CD4-positive, alpha-beta T cell treated with Interleukin-17A for 1 hour (primary cell): ENCODE results near the gene NGB.
"Not testable (repeated sequence)": the region's sequence is repeated elsewhere in the genome, so short reads cannot be mapped to it uniquely, and the experiment has no call there.

ENCODE experiments used
- DNase-seq: peaks from one replicate; pipeline ENCODE4 v3.0.0-alpha.2; 2020

The NGB gene

DNA sequence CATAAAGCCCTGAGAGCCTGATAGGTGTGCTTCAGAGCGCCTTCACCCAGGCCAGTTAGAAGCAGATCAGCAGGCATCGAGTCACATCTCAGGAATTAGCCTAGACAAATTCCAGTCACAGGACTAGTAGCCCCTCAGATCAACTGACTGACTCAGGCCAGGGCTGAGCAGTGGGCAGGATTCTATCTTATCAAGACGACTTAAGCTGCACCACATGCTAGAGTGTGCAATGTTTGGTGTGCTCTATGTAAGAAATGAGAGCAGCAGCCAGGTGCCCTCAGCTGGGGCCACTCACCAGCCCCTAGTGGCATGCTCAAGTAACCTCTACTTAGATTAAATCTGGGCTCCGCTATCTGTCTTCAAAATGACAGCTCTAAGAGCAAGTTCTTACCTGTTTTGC, 19.7 kb upstream of the NGB start:
- no peak for DNase-seq

GRCh38 chr14:77286576-77286975, 15.6 kb upstream of the NGB start:
- DNase-seq: no peak

DNA sequence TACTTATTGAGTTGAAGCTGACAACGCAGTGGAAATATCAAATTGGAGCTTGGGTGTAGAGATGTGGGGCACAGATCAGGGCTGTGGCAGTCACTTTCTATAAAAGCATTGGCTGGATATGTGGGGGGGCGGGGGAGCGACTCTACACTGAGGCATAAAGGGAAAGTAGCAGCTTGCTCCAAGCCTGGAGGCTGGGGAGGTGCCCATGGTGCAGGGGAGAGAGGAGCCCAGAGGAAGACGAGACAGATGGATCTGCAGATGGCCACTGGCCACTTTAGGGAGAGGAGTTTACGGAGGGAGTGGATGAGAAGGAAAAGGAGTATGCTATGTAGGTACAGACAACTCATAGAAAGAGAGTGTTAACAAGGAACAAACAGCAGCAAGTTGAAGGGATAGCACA, 13.5 kb upstream of the NGB start:
- no peak for DNase-seq

DNA sequence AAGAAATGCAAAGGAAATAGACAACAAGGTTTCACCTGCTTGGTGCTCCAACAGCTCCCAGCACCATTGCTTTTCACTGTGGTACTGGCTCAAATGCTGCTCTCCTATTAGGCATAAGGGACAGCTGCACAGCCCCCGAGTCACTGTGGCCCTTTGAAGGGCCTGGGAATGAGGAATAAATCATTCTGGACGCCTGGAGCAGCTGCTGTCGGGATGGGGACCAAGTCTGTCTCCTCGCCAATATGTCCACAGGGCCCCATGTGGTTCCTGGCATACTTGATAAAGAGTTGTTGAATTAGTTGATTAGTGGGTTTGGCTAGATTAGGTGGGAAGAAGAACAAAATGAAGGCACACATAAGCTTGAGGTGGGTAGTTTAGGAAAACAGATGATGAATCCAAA, 13.1 kb upstream of the NGB start:
- no peak for DNase-seq

DNA sequence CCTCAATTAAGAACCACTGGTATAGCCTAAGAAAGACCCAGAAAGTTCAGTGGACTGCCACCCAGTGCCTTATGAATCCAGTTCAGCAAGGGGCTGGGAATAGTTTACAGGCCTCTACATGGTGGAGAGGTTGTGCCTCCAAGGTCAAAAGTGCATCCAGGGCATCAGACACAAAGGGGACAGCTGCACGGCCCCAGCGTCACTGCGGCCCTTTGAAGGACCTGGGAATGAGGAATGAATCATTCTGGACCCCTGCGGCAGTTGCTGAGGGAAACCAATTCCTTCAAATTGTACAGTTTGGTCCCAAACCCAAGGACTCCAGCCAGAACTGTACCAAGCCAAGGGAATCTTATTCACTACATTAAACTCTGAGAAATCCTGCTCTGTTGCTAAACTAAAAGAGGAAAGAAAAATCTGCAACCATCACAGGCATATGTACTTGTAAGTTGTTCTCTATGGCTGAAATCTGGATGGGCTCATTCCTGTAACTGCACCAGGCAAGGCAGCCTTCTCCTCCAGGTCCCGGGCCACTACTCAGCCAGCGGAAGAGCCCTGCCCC, 10.9 kb upstream of the NGB start:
- no peak for DNase-seq

DNA sequence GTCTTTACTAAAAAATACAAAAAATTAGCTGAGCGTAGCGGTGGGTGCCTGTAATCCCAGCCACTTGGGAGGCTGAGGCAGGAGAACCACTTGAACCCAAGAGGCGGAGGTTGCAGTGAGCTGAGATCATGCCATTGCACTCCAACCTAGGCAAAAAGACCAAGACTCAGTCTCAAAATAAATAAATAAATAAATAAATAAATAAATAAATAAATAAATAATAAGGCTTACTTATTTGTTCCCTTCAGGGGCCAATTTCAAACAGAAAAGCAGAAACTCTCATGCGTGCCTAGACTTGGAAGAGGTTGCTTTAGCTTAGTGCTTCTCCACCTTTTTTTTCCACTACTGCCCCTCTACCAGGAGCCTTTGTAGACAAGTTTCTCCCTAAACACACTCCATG, 9.9 kb upstream of the NGB start:
- not testable (repeated sequence) for DNase-seq

- DNase-seq: no peak
Observed at GRCh38 chr14:77279719-77280118, 8.7 kb upstream of the NGB start.

GRCh38 chr14:77278461-77279230, 7.6 kb upstream of the NGB start:
- DNase-seq: no peak

GRCh38 chr14:77276959-77277358, 6.0 kb upstream of the NGB start:
- no peak for DNase-seq

GRCh38 chr14:77276295-77276935, 5.4 kb upstream of the NGB start:
- no peak for DNase-seq

GRCh38 chr14:77275601-77276017, 4.6 kb upstream of the NGB start:
- DNase-seq: no peak

GRCh38 chr14:77275041-77275580, 4.1 kb upstream of the NGB start:
- no peak for DNase-seq

DNA sequence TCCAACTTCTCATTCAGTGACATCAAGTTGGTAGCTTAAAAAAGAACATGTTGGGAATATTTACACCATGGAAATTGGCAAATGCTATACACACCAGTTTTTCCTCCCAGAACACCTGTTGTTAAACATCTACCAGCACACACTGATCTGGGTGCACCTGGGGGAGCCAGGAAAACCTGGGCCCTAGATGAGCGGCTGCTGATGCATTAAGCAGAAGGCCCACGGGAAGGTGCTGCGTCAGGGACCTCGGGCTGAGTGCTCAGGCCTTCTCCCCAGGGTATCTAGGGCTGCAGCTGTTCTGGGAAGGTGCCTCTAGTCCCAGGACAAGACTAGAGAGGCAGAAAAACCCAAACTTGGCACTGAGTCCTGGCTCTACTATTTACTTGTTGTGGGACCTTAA, 2.8 kb upstream of the NGB start:
- no peak for DNase-seq

DNA sequence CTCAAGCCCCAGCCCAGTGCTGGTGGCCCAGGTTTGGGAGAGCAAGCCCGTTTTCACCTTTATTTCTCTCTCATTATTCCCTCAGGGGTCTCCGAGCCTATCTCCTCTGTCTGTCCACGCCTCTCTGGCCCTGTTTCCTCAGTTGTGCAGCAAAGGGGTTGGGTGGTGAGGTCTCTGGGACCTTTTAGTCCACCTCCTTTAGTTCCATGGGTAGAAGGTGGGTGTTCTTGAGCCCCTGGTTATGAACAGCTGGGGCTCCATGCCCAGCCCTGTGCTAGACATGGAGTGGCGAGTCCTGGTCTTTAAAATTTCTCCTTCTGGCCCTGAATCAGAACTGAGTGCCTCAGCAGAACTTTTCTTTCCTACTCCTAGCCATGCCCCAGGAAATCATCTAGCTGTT, 1.3 kb upstream of the NGB start:
- no peak for DNase-seq

GRCh38 chr14:77270361-77271112, 469 bp downstream of the NGB start:
- no peak for DNase-seq

GRCh38 chr14:77268989-77269600, 1.9 kb downstream of the NGB start:
- DNase-seq: no peak

- DNase-seq: no peak
Observed at GRCh38 chr14:77267937-77268699, 2.9 kb downstream of the NGB start.

DNA sequence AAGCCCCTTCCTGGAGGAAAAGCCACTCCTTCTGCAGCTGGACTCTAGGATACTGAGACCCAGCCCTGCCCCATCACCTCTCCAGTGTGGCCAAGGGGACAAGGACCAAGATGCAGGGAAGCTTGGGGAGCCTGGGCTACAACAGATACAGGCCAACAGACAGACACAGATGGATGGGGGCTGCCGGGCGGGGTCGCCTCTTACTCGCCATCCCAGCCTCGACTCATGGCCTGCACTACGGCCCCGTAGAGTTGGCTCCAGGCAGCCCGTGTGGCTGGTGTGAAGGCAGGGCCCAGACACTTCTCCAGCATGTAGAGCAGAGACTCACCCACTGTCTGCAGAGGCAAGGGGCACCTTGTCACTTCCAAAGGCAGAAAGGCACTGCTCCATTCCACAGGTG, 4.7 kb downstream of the NGB start:
- no peak for DNase-seq

GRCh38 chr14:77265561-77266335, 5.3 kb downstream of the NGB start:
- DNase-seq: no peak

GRCh38 chr14:77265187-77265515, 5.9 kb downstream of the NGB start:
- no peak for DNase-seq

GRCh38 chr14:77264466-77265186, 6.4 kb downstream of the NGB start:
- no peak for DNase-seq
